Omental fat pad (tissue), 4 donors: Measurements from ENCODE around the gene RBMS3. TPM values are rescaled to one million over a fixed set of nuclear protein-coding genes. Genes with fewer than 3 reads are reported as not detected.

Experiments
- ATAC-seq: fragments of 150-250 bp; one replicate; pipeline ENCODE4 v1.9.1; 2016; ENCODE audit warnings: mild to moderate bottlenecking, moderate library complexity; ENCODE audit not compliant: low FRiP score
- DNase-seq: peaks from one replicate; pipeline ENCODE4 v3.0.0-alpha.2; 2019; ENCODE audit warnings: low spot score
- CTCF ChIP-seq, 3 donors: fragments of 450-650 bp; IDR thresholded peaks; one replicate each; pipeline ENCODE4 v1.5.1; 2016 to 2017; ENCODE audit warnings: antibody characterized with exemption in 3 of 3, mild to moderate bottlenecking in 3 of 3, moderate library complexity in 2 of 3
- total RNA-seq, 4 donors: library from RNA; depleted of rRNA; stranded (reverse); fragments of >200 nt; gene quantifications; one replicate each; pipeline ENCODE4 v1.1.0, GENCODE V29; 2016

RBMS3 gene
- total RNA-seq, 4 donors from 2014 or later: 61.5 to 185 (median 120) TPM

GRCh38 chr3:29606416-29606815, 325.5 kb downstream of the RBMS3 start:
- no peak for TF ChIP-seq CTCF (IDR thresholded peaks at IDR 0.05)
- ATAC-seq: no peak
- DNase-seq: no peak

- DNase-seq (no peak), ATAC-seq (no peak)
- TF ChIP-seq CTCF (IDR thresholded peaks at IDR 0.05): no peak
Measured at GRCh38 chr3:29608414-29609327, 327.8 kb downstream of the RBMS3 start.

DNA sequence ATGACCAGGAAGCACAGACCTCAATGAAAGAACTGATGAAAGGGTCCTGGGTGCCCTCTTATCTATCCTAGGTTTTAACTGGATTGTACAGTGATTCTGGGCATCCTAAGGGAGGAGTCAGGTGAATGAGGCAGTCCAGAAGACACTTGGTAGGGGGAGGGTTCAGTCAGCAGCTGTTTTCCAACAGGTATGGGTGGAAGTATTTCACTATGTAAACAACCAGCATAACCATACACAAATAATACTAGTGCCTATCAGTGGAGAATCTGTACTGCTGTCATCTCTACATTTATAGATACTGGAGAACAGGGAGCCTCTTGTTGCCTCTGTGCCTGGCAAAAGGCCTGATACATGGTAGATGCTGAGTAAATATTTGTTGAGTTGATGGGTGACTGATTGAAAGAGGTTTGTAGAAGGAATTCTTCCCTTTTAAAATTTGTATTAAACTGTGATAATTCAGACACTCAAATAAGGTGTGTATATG, 328.5 kb downstream of the RBMS3 start:
- DNase-seq (no peak), ATAC-seq (no peak)
- TF ChIP-seq CTCF (IDR thresholded peaks at IDR 0.05): no peak

- TF ChIP-seq CTCF (IDR thresholded peaks at IDR 0.05): no peak
- no peak for ATAC-seq
- no peak for DNase-seq
Measured at GRCh38 chr3:29610781-29611180, 329.9 kb downstream of the RBMS3 start.

DNA sequence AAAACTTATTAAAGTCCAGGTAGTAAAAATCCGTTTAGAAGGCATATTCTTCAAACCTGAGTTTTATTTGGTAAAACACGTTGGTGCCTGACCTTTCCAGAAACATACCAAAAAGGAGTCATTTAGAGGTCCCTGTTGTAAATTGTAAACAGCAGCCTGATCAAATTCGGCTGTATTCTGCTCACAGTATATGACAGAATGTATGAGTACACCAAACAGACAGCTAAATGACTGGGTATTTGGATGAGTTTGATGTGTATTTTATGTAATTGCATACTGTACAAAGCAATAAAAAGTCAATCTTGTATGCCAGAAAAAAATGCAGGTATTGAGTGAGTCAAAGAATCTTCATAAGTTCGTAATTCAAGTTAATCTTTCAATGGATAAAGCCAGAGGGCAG, 330.4 kb downstream of the RBMS3 start:
- DNase-seq (no peak), ATAC-seq (no peak)
- no peak for TF ChIP-seq CTCF (IDR thresholded peaks at IDR 0.05)

GRCh38 chr3:29612536-29612935, 331.7 kb downstream of the RBMS3 start:
- no peak for TF ChIP-seq CTCF (IDR thresholded peaks at IDR 0.05)
- DNase-seq (no peak), ATAC-seq (no peak)

DNA sequence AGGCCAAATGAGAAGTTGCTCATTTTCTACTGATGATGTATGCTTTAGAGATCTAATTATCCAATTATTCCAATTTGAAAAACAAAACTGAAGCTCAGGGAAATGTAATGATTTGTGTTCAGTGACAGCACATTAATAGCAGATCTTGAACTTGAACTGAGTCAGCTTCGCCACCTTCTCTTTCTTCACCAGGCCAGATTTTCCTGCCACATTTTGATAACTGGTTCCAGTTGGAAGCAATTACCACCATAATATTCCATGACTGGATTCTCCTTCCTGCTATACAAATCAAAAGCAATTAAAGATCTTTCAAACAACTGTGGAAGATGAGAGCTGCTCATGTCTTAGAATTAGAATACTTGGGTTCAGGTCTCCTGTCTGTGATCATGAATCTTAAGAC, 334.1 kb downstream of the RBMS3 start:
- ATAC-seq (no peak), DNase-seq (no peak)
- no peak for TF ChIP-seq CTCF (IDR thresholded peaks at IDR 0.05)
